ENCODE results near the gene SLF2. TPM values are rescaled to one million over a fixed set of nuclear protein-coding genes. Genes with fewer than 3 reads are reported as not detected.

The SLF2 gene
- total RNA-seq, 4 donors from 2014 or later, result 8.3 to 23.3 (median 14.9) TPM

- DNase-seq (ENCODE audit: low spot score in 2 of 2), result no peak
- TF ChIP-seq, protein P1, sequence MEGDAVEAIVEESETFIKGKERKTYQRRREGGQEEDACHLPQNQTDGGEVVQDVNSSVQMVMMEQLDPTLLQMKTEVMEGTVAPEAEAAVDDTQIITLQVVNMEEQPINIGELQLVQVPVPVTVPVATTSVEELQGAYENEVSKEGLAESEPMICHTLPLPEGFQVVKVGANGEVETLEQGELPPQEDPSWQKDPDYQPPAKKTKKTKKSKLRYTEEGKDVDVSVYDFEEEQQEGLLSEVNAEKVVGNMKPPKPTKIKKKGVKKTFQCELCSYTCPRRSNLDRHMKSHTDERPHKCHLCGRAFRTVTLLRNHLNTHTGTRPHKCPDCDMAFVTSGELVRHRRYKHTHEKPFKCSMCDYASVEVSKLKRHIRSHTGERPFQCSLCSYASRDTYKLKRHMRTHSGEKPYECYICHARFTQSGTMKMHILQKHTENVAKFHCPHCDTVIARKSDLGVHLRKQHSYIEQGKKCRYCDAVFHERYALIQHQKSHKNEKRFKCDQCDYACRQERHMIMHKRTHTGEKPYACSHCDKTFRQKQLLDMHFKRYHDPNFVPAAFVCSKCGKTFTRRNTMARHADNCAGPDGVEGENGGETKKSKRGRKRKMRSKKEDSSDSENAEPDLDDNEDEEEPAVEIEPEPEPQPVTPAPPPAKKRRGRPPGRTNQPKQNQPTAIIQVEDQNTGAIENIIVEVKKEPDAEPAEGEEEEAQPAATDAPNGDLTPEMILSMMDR (IDR thresholded peaks at IDR 0.05), result no peak
- TF ChIP-seq POLR2A (IDR thresholded peaks at IDR 0.05), result no peak
- 51 to 53% methylated on average over 24 of the region's 24 CpGs for WGBS, 2 donors
- intact Hi-C loops (cut with DNase I; ENCODE audit: low total_unique reads), result no loop called here
- H3K4me3 ChIP-seq (ENCODE audit: low read depth, poor library complexity, severe bottlenecking), result no peak overlapping the region
These were observed 35.9 kb upstream of the SLF2 start for GRCh38 chr10:100876585-100877460.

DNA sequence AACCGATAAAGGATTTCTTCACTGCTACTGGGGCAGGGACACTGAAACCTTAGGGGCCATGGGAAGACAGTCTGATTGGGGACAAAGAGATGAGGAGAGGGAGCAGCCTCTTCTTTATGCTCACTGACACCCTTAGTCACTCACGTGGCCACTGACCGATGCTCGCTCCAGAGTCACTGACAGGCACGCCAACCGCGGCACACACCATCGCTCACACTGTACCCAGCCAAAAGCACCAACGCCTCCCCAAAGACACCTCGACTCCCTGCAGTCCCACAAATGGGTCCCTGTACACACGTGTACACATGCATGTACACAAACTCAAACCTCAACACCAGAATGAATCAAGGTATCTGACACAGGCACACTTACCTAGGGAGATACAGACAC lies 35.3 kb upstream of the SLF2 start:
- TF ChIP-seq, protein P1 (IDR thresholded peaks at IDR 0.05), result no peak
- TF ChIP-seq POLR2A (IDR thresholded peaks at IDR 0.05), result no peak
- H3K4me3 ChIP-seq (ENCODE audit: low read depth, poor library complexity, severe bottlenecking), result no peak overlapping the region
- whole genome bisulfite sequencing, 2 donors, result 91 to 92% methylated on average over 11 of the region's 11 CpGs
- intact Hi-C loops (cut with DNase I; ENCODE audit: low total_unique reads), result no loop called here
- DNase-seq (ENCODE audit: low spot score in 2 of 2), result no peak

- no peak for DNase-seq (ENCODE audit: low spot score in 2 of 2)
- 14 to 17% methylated on average over 5 of the region's 5 CpGs for WGBS, 2 donors
- no peak overlapping the region for H3K4me3 ChIP-seq (ENCODE audit: low read depth, poor library complexity, severe bottlenecking)
- TF ChIP-seq, protein P1 (IDR thresholded peaks at IDR 0.05), result no peak
- TF ChIP-seq POLR2A (IDR thresholded peaks at IDR 0.05), result no peak
- intact Hi-C loops (cut with DNase I; ENCODE audit: low total_unique reads), result no loop called here
These were observed 34.4 kb upstream of the SLF2 start for GRCh38 chr10:100878291-100878910.

DNA sequence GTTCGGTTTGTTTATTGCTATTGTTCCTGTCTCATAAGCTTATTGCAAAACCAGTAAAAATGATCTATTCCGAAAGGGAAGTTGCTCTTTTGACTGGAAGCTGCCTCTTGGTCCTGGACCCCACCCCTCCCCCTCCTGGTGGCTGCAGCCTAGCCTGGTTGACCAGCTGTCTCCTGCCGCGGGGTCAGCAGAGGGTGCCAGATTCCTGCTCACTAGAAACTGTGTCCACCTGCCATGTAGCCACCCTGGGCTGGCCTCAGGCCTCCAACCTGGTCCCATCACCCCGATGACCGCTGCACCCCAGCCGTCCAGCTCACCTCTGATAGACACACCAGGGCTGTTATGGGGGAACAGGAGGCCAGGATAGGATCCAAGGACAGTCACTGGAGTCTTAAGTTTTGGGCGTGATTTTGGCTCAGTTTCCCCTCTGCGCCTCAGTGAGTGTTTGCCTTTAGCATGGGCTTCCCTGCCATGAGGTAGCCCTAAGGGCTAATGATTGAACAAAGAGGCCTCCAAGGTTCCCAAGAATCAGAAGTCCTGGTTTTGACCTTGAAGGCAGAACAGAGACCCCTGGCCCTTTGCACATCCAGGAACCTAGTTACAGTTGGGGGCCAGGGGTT lies 32.9 kb upstream of the SLF2 start:
- intact Hi-C loops (cut with DNase I; ENCODE audit: low total_unique reads), result no loop called here
- TF ChIP-seq POLR2A (IDR thresholded peaks at IDR 0.05), result no peak
- TF ChIP-seq, protein P1 (IDR thresholded peaks at IDR 0.05), result no peak
- H3K4me3 ChIP-seq (ENCODE audit: low read depth, poor library complexity, severe bottlenecking), result no peak overlapping the region
- WGBS, 2 donors, result 73 to 79% methylated on average over 9 of the region's 9 CpGs
- no peak for DNase-seq (ENCODE audit: low spot score in 2 of 2)

DNA sequence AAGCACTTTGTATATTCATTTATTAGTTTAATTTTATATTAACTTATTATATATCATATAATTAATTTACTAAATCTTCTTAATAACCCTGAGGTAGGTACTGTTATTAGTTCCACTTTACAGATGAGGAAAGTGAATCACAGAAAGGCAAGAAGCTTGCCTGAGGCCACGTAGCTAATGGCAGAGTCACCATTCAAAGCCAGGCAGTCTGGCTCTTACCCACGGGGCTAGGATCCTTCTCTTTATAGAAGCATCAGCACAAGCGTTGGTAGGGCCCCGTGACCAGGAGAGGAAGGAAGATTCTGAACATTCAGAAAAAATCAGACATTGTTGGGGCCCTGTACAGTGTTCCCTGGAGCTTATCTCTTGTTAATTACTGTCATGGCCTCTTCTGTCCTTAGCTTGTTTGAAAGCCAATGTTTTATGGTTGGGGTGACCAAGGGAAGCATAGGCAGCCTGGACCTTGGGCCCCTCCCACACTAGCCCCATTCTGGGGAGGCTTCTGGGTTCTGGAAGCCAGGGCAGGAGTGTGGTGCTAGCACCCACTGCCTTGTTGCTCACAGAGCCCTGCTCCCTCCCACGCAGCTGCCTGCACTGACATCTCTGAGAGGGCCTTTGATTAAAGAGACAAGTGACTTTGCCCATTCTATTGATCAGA lies 31.1 kb upstream of the SLF2 start:
- TF ChIP-seq, protein P1 (IDR thresholded peaks at IDR 0.05), result no peak
- no peak for TF ChIP-seq POLR2A (IDR thresholded peaks at IDR 0.05)
- no peak for DNase-seq (ENCODE audit: low spot score in 2 of 2)
- H3K4me3 ChIP-seq (ENCODE audit: low read depth, poor library complexity, severe bottlenecking), result no peak overlapping the region
- intact Hi-C loops (cut with DNase I; ENCODE audit: low total_unique reads), result no loop called here
- WGBS, 2 donors, result 64 to 68% methylated on average over 5 of the region's 5 CpGs

Measured in lower leg skin (tissue), 4 donors.